HCT116 (cell line): ENCODE data around the gene MARCHF2. TPM values are rescaled to one million over a fixed set of nuclear protein-coding genes. Genes with fewer than 3 reads are reported as not detected.

Experiments used
- ATAC-seq: fragments of 200-7000 bp; cut with Tn5 transposase; 2 replicates; pipeline ENCODE4 v1.9.1; 2020; ENCODE audit warnings: mild to moderate bottlenecking, moderate library complexity
- BruUV-seq: library from RNA; stranded (reverse); fragments of 400-500 nt; replicated peaks from 2 replicates; lab custom pipeline; 2021; lab: Mats Ljungman, UMichigan
- CTCF ChIA-PET: fragments of 300-600 bp; sonication (Branson Sonifier 250); formaldehyde crosslinking; loops from one replicate; lab custom pipeline; 2021; ENCODE audit warnings: antibody characterized with exemption; lab: Charles Lee
- POLR2A ChIA-PET: fragments of 300-600, 350-600 bp; sonication (Branson Sonifier 250); formaldehyde crosslinking; loops from one replicate; lab custom pipeline; 2021; ENCODE audit warnings: antibody characterized with exemption; lab: Charles Lee
- RAD21 ChIA-PET, 2 experiments: fragments of 300-600 bp; sonication (Branson Sonifier 250); formaldehyde crosslinking; loops; one replicate each; lab custom pipeline; 2023; ENCODE audit warnings: low total read pairs in 2 of 2; ENCODE audit not compliant: uncharacterized antibody in 2 of 2, unreplicated experiment in 2 of 2, low non-redundant PET in 1 of 2; lab: Charles Lee
- DNase-seq: peaks from one replicate; pipeline ENCODE4 v3.0.0-alpha.2; 2010; ENCODE audit warnings: low read depth, low spot score
- H2AFZ ChIP-seq: fragments of 200-600 bp; shearing (Covaris generic), sonication (generic); 2 replicates; pipeline ENCODE4 v1.6.1; 2017; ENCODE audit warnings: low read depth, mixed run types, mixed read lengths, antibody characterized with exemption, low read length; ENCODE audit not compliant: poor library complexity, severe bottlenecking
- H3K27ac ChIP-seq: 2 replicates; pipeline ENCODE4 v1.5.1; 2012; ENCODE audit warnings: low read depth, low read length
- H3K27me3 ChIP-seq: fragments of 200-600 bp; sonication (generic); 2 replicates; pipeline ENCODE4 v1.6.1; 2016; ENCODE audit warnings: mixed run types, low read length, mixed read lengths; ENCODE audit not compliant: insufficient read depth
- H3K36me3 ChIP-seq, 2 experiments: fragments of 200-500 bp in 1 of 2; fragments of 200-600 bp in 1 of 2; sonication (Bioruptor generic) in 1 of 2; sonication (generic) in 1 of 2; 2 replicates each; pipeline versions ENCODE4 v1.5.1 to v1.6.1; 2014 to 2016; ENCODE audit warnings: low read length in 2 of 2, inconsistent platforms in 1 of 2, mixed read lengths in 1 of 2, mixed run types in 1 of 2; ENCODE audit not compliant: insufficient read depth in 2 of 2, control insufficient read depth in 1 of 2
- H3K4me1 ChIP-seq, 2 experiments: fragments of 200-600 bp in 1 of 2; sonication (generic) in 1 of 2; 2 replicates each; pipeline versions ENCODE4 v1.5.1 to v1.6.1; 2012 to 2017; ENCODE audit warnings: low read length in 2 of 2, inconsistent platforms in 1 of 2, mild to moderate bottlenecking in 1 of 2, mixed read lengths in 1 of 2, mixed run types in 1 of 2, moderate library complexity in 1 of 2; ENCODE audit not compliant: insufficient read depth in 2 of 2, control insufficient read depth in 1 of 2
- H3K4me2 ChIP-seq: fragments of 200-600 bp; sonication (generic); 2 replicates; pipeline ENCODE4 v1.6.1; 2017; ENCODE audit warnings: mixed run types, low read length, mixed read lengths
- H3K4me3 ChIP-seq, 2 experiments: fragments of 200-600 bp in 1 of 2; sonication (generic) in 1 of 2; replicated peaks in 1 of 2; 2 replicates each; pipeline ENCODE4 v1.5.1; 2011 to 2016; ENCODE audit warnings: low read length in 2 of 2, control low read depth in 1 of 2, low read depth in 1 of 2, mild to moderate bottlenecking in 1 of 2, mixed read lengths in 1 of 2, mixed run types in 1 of 2
- H3K79me2 ChIP-seq: fragments of 200-600 bp; sonication (generic); 2 replicates; pipeline ENCODE4 v1.6.1; 2017; ENCODE audit warnings: mild to moderate bottlenecking, mixed run types, low read length, moderate library complexity, mixed read lengths; ENCODE audit not compliant: insufficient read depth
- H3K9ac ChIP-seq: fragments of 200-600 bp; sonication (generic); 2 replicates; pipeline ENCODE4 v1.6.1; 2016; ENCODE audit warnings: low read length, mixed read lengths
- H3K9me2 ChIP-seq: fragments of 200-600 bp; sonication (generic), shearing (Covaris generic); 2 replicates; pipeline ENCODE4 v1.6.1; 2017; ENCODE audit warnings: mixed run types, mild to moderate bottlenecking, moderate library complexity; ENCODE audit not compliant: insufficient read depth
- H3K9me3 ChIP-seq, 2 experiments: fragments of 200-500 bp in 1 of 2; fragments of 200-600 bp in 1 of 2; sonication (Bioruptor generic) in 1 of 2; sonication (generic) in 1 of 2; 2 replicates each; pipeline ENCODE4 v1.6.1; 2014 to 2017; ENCODE audit warnings: low read length in 2 of 2, mixed read lengths in 2 of 2, inconsistent platforms in 1 of 2, low read depth in 1 of 2, mild to moderate bottlenecking in 1 of 2, mixed run types in 1 of 2, moderate library complexity in 1 of 2; ENCODE audit not compliant: control insufficient read depth in 1 of 2, insufficient read depth in 1 of 2
- H4K20me1 ChIP-seq: fragments of 200-600 bp; sonication (generic), shearing (Covaris generic); 2 replicates; pipeline ENCODE4 v1.6.1; 2017; ENCODE audit warnings: mixed run types, mild to moderate bottlenecking, moderate library complexity; ENCODE audit not compliant: insufficient read depth
- EGR1 ChIP-seq: IDR thresholded peaks from 2 replicates; pipeline ENCODE4 v1.6.1; 2012; ENCODE audit warnings: low read depth
- EZH2phosphoT487 ChIP-seq: fragments of 200-600 bp; IDR thresholded peaks from 2 replicates; pipeline ENCODE4 v1.6.1; 2018; ENCODE audit warnings: antibody characterized with exemption, borderline replicate concordance
- FOSL1 ChIP-seq: IDR thresholded peaks from 2 replicates; pipeline ENCODE4 v1.6.1; 2012; ENCODE audit warnings: low read depth
- MAX ChIP-seq: IDR thresholded peaks from 2 replicates; pipeline ENCODE4 v1.6.1; 2012
- RAD21 ChIP-seq: IDR thresholded peaks from 2 replicates; pipeline ENCODE4 v1.6.1; 2012; ENCODE audit warnings: low read depth, mild to moderate bottlenecking
- SP1 ChIP-seq: IDR thresholded peaks from 2 replicates; pipeline ENCODE4 v1.6.1; 2012; ENCODE audit warnings: low read depth
- YY1 ChIP-seq: IDR thresholded peaks from 2 replicates; pipeline ENCODE4 v1.6.1; 2011; ENCODE audit warnings: low read length, low read depth, moderate library complexity, mild to moderate bottlenecking; ENCODE audit not compliant: insufficient replicate concordance; ENCODE audit errors: extremely low read depth
- ZBTB33 ChIP-seq: IDR thresholded peaks from 2 replicates; pipeline ENCODE4 v1.6.1; 2011; ENCODE audit warnings: mild to moderate bottlenecking, low read length, moderate library complexity; ENCODE audit not compliant: insufficient replicate concordance; ENCODE audit errors: extremely low read depth
- ZFX ChIP-seq: fragments of 450-650 bp; IDR thresholded peaks from 2 replicates; pipeline ENCODE4 v1.6.1; 2017
- intact Hi-C: fragments of 100-400 bp; cut with micrococcal nuclease; formaldehyde crosslinking; loops from 2 replicates; pipeline ENCODE4 v1.10.0; 2022
- total RNA-seq: library from RNA; stranded (reverse); gene quantifications from one replicate; pipeline ENCODE4 v1.2.1, GENCODE V29; 2021; ENCODE audit not compliant: unreplicated experiment
- TF ChIP-seq, protein P1 (sequence below): IDR thresholded peaks from 2 replicates; pipeline ENCODE4 v1.6.1; 2012

MARCHF2 gene
- total RNA-seq, 1 experiment from 2014 or later = 22.5 TPM

DNA sequence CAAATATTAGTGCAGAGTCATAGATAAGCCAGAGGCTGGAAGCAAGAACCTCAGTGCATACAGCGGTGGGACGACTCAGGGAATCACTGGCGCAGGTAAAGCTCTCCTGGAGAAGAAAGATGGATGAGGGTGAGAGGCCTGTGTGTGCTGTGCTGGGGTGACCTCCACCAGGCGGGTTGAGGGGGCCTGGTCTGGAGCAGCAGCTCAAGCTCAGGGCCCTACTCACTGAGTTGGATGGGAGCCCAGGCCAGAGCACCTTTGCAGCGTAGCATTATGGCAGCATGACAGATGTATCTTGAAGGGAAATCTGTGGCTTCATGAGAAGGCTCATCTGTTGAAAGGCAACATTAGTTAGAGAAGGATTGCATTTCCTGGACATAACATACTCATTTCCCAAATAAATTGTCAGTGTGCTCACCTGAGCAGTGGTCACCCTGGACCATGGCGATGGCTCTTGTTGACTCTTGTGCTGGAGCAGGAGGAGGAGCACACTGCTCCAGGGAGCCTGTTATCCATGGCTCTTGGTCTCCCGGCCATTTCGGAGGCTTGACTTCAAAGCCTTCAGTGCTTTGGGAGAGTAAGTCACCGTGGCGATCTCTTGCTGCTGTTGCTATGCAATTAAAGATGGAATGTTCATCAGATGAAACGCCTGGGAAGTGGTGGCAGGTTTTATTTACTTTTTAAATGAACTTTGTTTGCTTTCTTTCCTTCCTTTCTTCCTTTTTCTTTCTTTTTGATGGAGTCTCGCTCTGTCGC lies 56.7 kb downstream of the MARCHF2 start:
- no peak overlapping the region for H3K4me2 ChIP-seq
- no peak for DNase-seq
- no peak overlapping the region for H3K9ac ChIP-seq
- CTCF ChIA-PET = no interaction called here
- no peaks in the 10 kb centered on the region for H3K9me3 ChIP-seq
- peaks cover 9% of the 10 kb centered on the region; the same call in 1 of the 2 replicates for H4K20me1 ChIP-seq
- no peak for TF ChIP-seq YY1
- no peak for TF ChIP-seq EZH2phosphoT487
- TF ChIP-seq, protein P1, sequence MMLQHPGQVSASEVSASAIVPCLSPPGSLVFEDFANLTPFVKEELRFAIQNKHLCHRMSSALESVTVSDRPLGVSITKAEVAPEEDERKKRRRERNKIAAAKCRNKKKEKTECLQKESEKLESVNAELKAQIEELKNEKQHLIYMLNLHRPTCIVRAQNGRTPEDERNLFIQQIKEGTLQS = no peak
- no peak for TF ChIP-seq SP1
- no peak for TF ChIP-seq FOSL1
- TF ChIP-seq RAD21 = no peak
- TF ChIP-seq MAX = no peak
- no peak for TF ChIP-seq ZBTB33
- no peak for TF ChIP-seq EGR1
- TF ChIP-seq ZFX = no peak
- no peak for ATAC-seq
- no peak overlapping the region for H2AFZ ChIP-seq
- RAD21 ChIA-PET = no interaction called here
- POLR2A ChIA-PET = interaction anchor here (1.0 kb wide), 1 partner anchor 13 kb away, joined by 3 read pairs; no protein-coding TSS in a partner anchor
- peaks cover 97% of the 10 kb centered on the region for H3K79me2 ChIP-seq
- no peaks in the 10 kb centered on the region for H3K4me1 ChIP-seq
- H3K27ac ChIP-seq = no peak overlapping the region
- no peaks in the 10 kb centered on the region for H3K9me2 ChIP-seq
- intact Hi-C loops = no loop called here
- H3K36me3 ChIP-seq = peaks cover 82 to 87% of the 10 kb centered on the region in 2 experiments
- BruUV-seq = no TSS peak
- H3K4me3 ChIP-seq = no peak overlapping the region
- no peaks in the 10 kb centered on the region for H3K27me3 ChIP-seq
